ENCODE data around the gene KLHL36.
A peak's percentile ranks its signal among the peaks of the same experiment; 100 is the strongest.

KLHL36 gene

DNA sequence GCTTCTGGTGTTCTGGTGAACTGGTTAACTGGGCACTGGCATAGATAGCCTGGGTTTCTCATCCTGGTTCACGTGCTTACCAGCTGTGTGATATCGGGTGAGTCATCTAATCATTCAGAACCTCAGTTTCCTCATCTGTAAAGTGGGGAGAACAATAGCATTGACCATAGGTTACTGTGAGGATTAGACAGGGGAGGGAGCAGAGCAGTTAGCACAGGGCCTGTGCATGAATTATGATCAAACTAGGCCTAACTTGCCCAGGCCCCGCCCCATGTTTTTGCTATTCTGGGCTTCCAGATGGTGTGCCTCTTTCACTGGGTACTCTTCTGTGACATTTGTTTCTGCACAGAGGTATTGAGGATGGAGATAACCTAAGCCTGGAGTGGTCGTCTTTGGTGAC is 4.6 kb upstream of the KLHL36 start:
- no peak for DNase-seq (ENCODE audit: low read depth in 2 of 2)

DNA sequence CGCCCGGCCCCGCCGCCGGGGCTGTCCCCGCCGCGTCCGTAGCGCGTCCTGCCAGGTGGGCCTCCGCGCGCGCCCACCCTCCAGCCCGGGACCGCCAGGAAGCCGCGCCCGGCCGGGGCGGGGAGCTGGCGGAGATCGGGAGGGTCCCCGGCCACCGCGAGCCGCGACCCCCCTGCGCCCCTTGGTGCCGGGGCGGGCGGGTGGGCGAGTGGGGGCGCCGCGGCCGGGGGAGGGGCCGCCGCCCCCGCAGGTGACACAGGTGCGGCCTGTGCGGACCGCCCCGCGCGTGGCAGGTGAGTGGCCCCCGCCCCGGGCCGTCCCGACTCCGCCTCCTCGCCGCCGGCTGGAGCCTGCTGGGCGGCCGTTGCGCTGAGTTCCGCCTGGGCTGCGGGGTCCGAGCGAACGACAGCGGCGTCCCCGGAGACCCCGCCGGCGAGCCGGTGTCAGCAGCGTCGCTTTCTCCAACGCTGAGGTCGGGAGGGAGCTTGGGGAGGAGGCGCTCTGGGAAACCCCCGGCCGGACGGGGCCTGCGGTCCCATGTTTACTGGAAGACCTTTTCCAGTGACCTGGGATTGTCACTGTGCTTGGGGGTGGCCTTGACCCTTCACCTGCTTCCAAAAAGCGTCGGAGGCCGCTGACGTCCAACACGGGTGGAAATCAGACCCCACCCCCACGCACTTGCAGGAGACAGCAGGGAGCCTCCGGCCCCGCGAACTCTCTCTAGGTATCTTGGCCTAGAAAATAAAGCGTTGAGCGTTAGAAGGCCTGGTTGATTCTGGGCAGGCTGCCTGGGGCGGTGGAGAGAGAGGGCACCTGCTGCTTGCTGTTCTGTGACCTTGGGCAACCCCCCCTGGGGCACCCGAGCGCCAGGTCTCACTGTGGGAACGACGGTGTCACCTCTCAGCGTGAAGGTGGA is 542 bp downstream of the KLHL36 start:
- no peak for DNase-seq (ENCODE audit: low read depth in 2 of 2)

DNA sequence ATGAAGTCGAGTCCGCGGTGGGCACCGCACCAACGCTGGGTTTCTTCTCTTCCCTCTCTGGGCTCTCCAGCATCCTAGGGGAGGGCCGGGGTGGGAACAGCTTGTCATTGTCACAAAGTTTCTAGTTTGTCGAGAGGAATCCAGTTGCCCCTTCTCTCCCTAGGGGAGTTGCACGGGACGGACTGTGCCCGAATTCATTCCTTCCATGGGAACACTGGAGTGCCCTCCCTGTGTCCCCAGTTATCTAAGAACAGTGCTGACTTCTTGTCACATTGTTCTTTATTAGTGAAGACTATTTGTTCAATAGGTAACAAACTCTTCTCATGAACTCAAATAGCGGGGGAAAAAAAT is 1.2 kb downstream of the KLHL36 start:
- DNase-seq (ENCODE audit: low read depth in 2 of 2) = no peak

DNA sequence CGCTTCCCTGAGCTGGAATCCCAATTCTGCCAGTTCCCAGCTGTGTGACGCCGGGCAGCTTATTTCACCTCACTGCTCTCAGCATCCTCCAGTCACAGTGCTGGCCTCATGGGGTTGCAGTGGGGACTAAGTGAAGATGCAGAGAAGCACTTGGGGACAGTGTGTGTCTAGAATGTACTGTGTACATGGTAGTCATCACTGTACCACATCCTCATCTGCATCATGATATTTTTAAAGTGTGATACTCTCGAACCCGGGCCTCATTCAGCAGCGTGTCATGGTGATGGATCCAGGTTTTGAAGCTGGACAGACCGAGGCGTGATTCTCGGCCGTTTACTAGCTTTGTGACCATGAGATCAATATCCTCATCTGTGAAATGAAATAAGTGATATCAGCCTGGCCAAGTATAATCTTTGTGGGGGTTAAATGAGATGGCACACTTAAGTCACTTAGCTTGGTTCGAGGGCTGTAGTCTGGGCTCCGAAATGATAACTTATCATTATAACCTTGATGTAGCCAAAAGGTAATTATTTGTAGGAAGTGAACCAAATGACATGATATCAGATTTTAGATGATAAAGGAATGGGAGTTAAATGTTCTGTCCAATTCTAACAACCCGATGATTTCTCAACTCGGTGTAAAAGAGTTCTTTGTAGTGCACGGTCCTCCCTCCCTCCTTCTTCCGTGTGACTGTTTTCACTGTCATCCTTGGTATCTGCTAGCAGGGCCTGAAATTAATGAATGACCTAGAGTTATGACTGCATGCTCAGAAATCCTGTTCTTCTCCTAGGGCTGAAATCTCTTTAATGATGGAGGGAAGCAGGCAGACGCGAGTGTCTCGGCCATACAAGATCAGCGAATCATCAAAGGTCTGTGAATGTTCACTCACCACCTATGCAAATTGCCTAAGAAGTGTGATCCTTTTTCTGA is 2.0 kb downstream of the KLHL36 start:
- DNase-seq (ENCODE audit: low read depth in 2 of 2) = peak; percentile 36 to 41

DNA sequence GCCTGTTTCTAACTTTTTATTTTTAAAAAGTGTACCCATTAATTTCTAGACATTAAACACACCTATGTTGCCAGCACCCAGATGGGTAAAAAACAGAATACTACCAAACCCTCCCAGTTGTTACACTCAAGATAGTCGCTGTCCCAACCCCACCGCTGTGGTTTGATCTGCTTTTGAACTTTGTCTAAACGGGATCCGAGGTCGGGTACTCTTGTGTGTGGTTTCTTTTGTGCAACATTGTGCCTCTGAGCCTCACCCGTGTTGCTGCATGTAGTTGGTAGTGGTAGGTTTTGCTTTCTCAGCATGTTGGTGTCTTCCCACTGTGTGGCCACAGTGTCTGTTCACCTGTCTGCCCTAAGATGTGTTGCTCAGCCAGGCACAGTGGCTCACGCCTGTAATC is 4.3 kb downstream of the KLHL36 start:
- DNase-seq (ENCODE audit: low read depth in 2 of 2) = no peak

DNA sequence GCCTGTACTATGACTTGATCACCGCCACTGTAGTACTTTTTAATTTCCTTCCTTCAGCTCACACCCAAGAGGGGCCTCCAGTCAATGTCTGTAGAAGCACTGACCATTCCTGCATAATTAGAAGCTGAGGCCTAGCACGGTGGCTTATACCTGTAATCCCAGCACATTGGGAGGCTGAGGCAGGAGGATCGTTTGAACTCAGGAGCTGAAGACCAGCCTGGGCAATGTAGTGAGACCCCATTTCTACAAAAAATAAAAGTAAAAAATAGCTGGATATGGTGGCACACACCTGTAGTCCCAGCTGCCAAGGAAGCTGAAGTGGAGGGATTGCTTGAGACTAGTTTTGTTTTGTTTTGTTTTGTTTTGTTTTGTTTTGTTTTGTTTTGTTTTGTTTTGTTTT is 5.9 kb downstream of the KLHL36 start:
- DNase-seq (ENCODE audit: low read depth in 2 of 2) = no peak

DNA sequence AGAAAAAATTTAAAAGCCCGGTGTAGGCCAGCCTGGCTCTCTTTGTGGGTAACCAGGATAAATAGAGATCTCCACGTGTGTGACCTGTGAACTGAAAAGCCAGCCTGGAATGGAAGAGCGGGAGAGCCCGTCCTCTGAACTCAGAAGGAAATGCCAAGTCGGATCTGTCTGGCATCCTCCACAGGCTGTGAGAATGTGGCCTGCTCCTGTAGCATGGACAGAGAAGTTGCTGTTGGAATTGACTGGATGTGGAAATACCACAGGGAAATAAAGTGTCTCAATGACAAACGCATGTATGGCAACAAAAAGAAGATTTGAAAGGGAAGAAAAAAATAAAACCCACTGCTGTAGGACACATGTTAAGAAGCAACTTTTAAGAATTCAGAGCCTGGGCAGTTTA is 6.7 kb downstream of the KLHL36 start:
- no peak for DNase-seq (ENCODE audit: low read depth in 2 of 2)

DNA sequence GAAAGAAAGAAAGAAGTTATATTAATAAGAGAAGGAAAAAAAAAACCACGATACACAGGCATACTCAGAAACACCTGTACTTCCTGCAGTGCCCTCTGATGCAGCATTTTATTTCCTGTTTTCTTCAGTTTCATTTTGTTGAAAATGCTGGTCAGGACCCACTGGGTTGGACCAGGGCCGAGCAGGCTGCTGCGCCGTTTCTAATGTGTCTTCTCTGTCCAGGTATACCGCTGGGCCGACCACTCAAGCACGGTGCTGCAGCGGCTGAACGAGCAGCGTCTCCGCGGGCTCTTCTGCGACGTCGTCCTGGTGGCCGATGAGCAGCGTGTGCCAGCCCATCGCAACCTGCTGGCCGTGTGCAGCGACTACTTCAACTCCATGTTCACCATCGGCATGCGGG is 8.3 kb downstream of the KLHL36 start:
- no peak for DNase-seq (ENCODE audit: low read depth in 2 of 2)

DNA sequence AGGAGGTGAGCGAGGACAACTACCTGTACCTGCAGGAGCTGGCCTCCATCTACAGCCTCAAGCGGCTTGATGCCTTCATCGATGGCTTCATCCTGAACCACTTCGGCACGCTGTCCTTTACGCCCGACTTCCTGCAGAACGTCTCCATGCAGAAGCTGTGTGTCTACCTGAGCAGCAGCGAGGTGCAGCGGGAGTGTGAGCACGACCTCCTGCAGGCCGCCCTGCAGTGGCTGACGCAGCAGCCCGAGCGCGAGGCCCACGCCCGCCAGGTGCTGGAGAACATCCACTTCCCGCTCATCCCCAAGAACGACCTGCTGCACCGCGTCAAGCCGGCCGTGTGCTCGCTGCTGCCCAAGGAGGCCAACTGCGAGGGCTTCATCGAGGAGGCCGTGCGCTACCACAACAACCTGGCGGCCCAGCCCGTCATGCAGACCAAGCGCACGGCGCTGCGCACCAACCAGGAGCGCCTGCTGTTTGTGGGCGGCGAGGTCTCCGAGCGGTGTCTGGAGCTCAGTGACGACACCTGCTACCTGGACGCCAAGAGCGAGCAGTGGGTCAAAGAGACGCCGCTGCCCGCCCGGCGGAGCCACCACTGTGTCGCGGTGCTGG is 9.0 kb downstream of the KLHL36 start:
- DNase-seq (ENCODE audit: low read depth in 2 of 2) = no peak

DNA sequence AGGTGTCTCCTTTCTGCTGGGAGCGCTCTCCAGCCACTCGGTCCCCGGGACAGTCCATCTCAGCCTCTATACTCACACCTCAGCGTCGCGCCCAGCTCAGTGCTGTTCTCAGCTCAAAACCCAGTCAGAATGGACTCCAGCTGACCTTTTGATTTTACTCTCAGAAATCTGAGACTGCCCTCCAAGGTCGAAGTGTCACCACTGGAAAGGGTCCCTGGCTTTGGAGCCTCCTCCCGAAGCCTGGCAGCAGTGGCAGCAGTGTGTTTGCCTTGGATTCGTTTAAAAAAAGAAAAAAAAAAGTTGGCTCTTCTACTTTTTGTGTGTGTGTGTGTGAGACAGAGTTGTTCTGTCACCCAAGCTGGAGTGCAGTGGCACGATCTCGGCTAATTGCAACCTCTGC is 10.4 kb downstream of the KLHL36 start:
- DNase-seq (ENCODE audit: low read depth in 2 of 2) = no peak

DNA sequence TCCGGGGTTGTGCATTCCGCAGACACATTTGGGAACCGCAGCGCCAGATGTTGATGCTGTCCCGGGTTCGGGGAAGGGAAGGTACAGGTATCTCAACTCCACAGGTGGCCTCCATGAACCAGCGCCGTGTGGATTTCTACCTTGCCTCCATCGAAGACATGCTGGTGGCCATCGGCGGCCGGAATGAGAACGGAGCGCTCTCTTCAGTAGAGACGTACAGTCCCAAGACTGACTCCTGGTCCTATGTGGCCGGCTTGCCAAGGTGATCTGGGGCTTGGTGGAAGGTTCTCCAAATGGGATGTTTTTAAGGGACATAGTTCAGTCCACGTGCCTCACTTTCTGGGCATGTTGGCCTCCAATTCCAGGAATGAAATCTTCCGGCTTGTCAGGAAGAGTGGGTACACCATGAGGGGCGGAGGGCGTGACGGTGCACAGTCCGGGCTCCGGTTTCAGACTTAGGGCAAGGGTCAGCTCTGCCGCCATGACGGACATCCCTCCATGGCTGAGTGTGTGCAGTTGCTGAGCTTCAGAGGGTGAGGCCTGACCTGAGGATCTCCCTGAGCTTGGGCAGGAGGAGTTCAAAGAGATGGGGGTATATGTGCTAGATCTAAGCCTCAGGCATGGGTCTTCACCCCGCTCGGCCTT is 11.5 kb downstream of the KLHL36 start:
- no peak for DNase-seq (ENCODE audit: low read depth in 2 of 2)

DNA sequence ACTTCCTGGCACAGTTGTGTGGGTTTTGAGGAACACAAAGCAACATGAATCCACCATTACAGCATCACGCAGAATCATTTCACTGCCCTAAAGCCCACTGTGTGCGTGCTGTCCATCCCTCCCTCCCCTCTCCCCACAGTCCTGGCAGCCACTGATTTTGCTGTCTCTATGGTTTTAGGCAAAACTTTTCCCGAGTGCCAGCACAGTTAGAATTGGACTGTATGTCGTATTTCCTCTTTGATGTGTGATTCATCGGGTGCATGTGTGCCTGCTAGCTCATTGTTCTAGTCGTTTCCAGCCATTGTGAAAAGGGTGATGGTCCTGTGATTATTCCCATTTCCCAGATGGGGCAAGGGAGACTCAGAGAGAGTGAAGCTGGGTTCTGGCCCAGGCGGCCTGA is 12.7 kb downstream of the KLHL36 start:
- DNase-seq (ENCODE audit: low read depth in 2 of 2) = no peak

DNA sequence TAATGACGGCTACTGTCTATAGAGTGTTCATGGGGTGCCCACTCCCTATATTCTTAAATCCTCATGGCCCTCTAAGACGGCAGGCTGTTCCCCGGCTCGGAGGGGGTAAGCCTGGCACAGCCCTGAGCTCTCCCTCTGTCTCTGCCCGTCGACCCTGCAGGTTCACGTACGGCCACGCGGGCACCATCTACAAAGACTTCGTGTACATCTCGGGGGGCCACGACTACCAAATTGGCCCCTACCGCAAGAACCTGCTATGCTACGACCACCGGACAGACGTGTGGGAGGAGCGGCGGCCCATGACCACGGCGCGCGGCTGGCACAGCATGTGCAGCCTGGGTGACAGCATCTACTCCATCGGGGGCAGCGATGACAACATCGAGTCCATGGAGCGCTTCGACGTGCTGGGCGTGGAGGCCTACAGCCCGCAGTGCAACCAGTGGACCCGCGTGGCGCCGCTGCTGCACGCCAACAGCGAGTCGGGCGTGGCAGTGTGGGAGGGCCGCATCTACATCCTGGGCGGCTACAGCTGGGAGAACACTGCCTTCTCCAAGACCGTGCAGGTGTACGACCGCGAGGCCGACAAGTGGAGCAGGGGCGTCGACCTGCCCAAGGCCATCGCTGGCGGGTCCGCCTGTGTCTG is 13.2 kb downstream of the KLHL36 start:
- no peak for DNase-seq (ENCODE audit: low read depth in 2 of 2)

DNA sequence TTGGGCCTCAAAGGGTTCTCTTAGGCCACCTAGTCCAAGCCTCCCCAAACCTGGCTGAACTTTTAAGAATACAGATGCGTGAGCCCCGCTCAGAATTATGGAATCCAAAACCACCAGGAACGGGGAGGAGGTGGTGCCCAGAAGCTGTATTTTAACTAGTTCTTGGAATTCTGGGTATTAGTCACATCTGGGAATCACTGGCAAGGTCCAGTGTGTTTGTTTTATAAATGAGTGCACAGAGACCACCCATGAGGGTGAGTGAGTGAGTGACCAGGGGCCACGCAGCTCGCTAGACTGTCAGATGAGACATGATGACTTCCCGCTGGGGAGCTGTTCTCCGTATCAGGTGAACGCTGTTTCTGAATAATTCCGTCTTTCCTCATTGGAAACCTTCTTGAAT is 14.2 kb downstream of the KLHL36 start:
- DNase-seq (ENCODE audit: low read depth in 2 of 2) = no peak

DNA sequence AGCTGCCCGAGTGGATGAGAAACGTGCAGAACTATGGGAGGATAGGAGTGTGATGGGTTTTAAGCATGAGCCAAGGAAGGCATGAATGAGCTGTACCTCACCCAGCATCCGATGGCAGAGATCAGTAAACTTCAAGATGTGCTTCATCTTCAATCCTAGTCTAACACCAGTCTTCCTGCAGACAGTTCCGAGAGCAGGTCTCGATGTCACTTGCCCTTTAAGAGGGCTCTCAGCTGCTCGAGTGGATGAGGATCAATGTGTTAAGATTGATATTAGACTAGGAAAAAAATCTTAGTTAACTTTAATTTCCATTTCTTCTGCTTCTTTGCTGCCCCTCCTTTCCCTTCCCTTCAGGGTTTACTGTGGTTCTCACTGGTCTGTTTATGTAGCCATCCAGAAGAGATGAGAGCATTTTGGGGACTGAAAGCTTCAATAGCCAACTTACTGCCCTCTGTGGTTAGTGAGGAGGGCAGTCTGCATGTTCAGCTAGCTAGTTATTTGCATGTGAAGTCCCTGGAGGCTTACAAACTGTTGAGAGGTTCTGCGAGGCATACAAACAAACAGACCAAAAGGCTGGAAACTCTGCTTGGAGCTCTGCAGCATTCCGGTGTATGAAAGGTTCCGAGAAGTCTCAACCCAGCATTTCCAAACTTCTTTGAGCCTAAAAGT is 15.3 kb downstream of the KLHL36 start:
- DNase-seq (ENCODE audit: low read depth in 2 of 2) = no peak

DNA sequence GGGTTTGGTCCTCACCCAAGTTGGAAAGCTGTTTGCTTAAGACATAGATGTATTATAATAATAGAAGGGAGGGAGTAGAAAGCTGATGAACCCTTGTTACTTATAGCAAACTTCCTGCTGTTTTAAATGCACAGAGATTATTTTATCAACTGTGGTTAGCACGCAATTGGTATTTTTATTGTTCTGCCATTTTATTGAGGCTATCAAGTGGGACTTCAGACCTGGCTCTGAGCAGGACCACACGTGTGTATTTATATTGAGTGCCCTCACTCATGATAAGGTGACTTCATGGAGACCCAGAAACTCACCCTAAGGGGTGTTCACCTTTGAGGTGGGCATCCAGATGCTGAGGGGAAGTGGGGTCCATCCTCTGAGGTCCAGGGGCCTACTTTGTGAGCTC is 17.0 kb downstream of the KLHL36 start:
- DNase-seq (ENCODE audit: low read depth in 2 of 2) = no peak

DNA sequence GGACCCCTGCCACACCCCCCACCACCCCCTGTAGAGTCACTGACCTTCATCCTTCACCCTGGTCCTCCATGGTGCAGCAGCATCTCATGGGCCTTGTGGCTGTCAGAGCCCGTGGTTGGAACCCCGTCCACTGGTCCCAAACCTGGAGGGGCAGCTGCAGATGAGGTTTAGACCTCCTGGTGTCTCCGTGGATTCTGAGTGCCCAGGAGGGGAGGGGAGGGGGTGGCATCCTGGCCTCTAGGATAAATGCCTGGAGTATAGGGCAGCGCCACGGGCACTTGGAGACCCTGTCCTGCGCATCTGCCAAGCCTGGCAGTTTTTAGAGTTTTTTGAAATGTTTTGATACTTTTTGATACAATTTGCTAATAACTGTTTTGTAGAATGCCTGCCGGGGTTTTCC is 17.5 kb downstream of the KLHL36 start:
- no peak for DNase-seq (ENCODE audit: low read depth in 2 of 2)

DNA sequence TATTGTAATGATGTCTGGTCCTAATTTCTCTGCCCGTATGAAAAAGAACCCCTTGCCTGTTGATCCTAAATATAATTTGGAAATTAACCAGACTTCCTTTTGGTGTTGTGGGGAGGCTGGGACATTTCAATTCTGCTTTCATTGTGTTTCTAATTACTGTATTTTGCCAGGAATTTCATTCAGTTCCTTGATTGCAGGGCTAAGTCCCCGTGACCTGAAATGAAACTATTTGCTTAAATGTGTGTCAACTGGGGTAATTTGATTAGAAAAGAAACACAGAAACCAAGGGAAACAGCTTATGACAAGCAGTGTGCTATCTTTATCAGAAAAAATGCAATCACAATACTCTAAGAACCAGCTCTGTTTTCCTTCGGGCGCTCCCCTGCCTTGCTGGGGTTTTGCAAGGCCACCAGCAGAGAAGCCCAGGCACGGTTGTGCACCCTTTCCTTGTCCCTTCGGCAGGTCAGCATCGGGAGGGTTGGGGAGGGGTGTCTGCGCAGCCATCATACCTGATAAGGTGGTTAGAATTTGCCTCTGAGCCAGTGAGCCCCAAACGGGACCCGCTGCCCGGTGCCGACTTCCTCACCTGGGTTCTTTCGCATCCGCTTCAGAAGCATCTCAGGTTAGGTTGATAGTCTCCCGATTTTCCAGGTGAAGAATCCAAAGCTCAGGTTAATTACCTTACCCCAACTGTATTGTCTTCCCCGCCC is 19.4 kb downstream of the KLHL36 start:
- DNase-seq (ENCODE audit: low read depth in 2 of 2) = no peak

DNA sequence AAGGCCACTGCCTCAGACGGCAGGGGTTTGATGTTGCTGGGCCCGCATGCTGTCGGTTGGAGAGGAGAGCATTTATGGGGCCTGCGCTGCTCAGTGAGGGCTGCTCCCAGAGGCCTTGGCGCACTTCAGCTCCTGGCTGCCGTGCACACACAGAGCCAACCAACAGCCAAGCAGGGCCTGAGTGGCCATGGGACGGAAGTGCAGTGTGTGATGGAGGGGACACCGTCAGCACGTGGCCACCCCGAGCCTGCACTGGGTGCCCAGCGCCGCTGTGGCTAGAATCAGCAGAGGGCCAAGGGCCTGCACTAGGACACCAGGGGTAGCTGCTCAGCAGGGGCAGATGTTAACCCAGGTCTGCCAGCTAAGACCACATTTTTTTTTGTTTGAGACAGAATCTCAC is 21.8 kb downstream of the KLHL36 start:
- DNase-seq (ENCODE audit: low read depth in 2 of 2) = no peak
